ENCODE measurements around the gene PDCD10. TPM values are rescaled to one million over a fixed set of nuclear protein-coding genes. Genes with fewer than 3 reads are reported as not detected.
A peak's percentile ranks its signal among the peaks of the same experiment; 100 is the strongest.

PDCD10 gene
- total and polyA plus RNA-seq, 11 donors = 12.6 to 72.4 (median 41.1) TPM

DNA sequence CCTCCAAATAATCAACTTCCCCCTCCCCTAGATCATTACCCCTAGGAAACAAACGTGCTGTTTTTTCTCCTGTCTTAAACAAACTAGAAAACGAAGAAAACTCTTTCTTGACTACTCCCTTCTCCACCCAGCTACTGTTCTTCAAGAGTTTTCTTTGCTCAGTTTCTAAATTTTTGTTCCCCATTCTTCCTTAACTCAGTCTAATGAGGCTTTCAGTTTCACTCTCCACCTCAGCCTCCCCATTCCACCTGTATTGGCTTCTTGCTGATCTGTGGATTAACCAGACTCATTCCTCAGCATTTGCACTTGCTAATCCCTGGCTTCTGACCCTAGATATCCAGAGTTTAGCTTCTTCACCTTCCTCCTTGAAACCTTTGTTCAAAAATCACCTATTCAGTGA lies 27.6 kb upstream of the PDCD10 start:
- ATAC-seq (no peak), DNase-seq (no peak)
- H3K4me1 ChIP-seq = no peaks in the 10 kb centered on the region
- H3K27me3 ChIP-seq = no peaks in the 10 kb centered on the region
- H3K4me3 ChIP-seq = no peak overlapping the region
- WGBS, 4 donors = 47 to 64% (median 62%) methylated on average over 2 of the region's 2 CpGs
- intact Hi-C loops (cut with DNase I) = no loop called here
- H3K36me3 ChIP-seq = no peaks in the 10 kb centered on the region
- no peak overlapping the region for H3K27ac ChIP-seq
- TF ChIP-seq, protein P1, sequence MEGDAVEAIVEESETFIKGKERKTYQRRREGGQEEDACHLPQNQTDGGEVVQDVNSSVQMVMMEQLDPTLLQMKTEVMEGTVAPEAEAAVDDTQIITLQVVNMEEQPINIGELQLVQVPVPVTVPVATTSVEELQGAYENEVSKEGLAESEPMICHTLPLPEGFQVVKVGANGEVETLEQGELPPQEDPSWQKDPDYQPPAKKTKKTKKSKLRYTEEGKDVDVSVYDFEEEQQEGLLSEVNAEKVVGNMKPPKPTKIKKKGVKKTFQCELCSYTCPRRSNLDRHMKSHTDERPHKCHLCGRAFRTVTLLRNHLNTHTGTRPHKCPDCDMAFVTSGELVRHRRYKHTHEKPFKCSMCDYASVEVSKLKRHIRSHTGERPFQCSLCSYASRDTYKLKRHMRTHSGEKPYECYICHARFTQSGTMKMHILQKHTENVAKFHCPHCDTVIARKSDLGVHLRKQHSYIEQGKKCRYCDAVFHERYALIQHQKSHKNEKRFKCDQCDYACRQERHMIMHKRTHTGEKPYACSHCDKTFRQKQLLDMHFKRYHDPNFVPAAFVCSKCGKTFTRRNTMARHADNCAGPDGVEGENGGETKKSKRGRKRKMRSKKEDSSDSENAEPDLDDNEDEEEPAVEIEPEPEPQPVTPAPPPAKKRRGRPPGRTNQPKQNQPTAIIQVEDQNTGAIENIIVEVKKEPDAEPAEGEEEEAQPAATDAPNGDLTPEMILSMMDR (IDR thresholded peaks at IDR 0.05) = no peak
- TF ChIP-seq POLR2A (IDR thresholded peaks at IDR 0.05) = no peak
- peaks cover 0 to 10% (median 0%) of the 10 kb centered on the region in 12 donors for H3K9me3 ChIP-seq

- intact Hi-C loops (cut with DNase I) = no loop called here
- no peak for ATAC-seq
- Histone ChIP-seq H3K4me3 (no peak overlapping the region), H3K27ac (no peak overlapping the region), H3K27me3 (no peaks in the 10 kb centered on the region), H3K4me1 (no peaks in the 10 kb centered on the region), H3K9me3 (peaks cover 0 to 4% (median 0%) of the 10 kb centered on the region in 12 donors), H3K36me3 (no peaks in the 10 kb centered on the region)
- no peak for TF ChIP-seq POLR2A (IDR thresholded peaks at IDR 0.05)
- TF ChIP-seq, protein P1 (IDR thresholded peaks at IDR 0.05) = no peak
- no peak for DNase-seq
- WGBS, 4 donors = 79 to 89% (median 82%) methylated on average over 1 of the region's 1 CpG
These were observed 26.6 kb upstream of the PDCD10 start for GRCh38 chr3:167761302-167761701.

DNA sequence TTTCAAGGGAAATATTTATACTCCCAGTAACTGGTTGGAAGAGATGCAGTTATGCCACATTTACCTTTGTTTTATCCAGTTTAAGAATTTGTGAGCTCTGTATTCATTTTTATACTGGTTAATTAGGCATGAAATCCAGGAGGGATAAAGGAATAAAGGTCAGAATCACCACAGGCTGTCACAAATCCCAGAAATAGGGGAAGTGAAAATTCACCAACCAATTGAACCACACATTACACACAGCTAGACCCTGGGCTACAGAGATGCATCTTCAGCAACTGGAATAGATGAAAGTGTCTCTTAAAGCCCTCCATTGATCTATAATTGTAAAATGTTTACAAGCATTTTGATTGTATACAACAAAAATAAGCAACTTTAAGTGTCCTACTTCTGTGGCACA lies 19.4 kb upstream of the PDCD10 start:
- Histone ChIP-seq H3K36me3 (no peaks in the 10 kb centered on the region), H3K27ac (no peak overlapping the region), H3K9me3 (no peaks in the 10 kb centered on the region), H3K27me3 (no peaks in the 10 kb centered on the region), H3K4me3 (no peak overlapping the region), H3K4me1 (peaks cover 0 to 13% (median 3%) of the 10 kb centered on the region in 12 donors)
- intact Hi-C loops (cut with DNase I) = loop anchor here in 1 of 10 donors (10.0 kb wide), 1 partner anchor 61 kb away; no protein-coding TSS in a partner anchor
- DNase-seq = no peak
- TF ChIP-seq, protein P1 (IDR thresholded peaks at IDR 0.05) = no peak
- no peak for TF ChIP-seq POLR2A (IDR thresholded peaks at IDR 0.05)
- no peak for ATAC-seq

- Histone ChIP-seq H3K27ac (peak overlapping the region in 1 of 12 donors; percentile 11), H3K4me1 (peaks cover 0 to 13% (median 3%) of the 10 kb centered on the region in 12 donors), H3K27me3 (no peaks in the 10 kb centered on the region), H3K4me3 (peak overlapping the region in 4 of 12 donors; percentile 3 to 8 (median 6)), H3K36me3 (no peaks in the 10 kb centered on the region), H3K9me3 (no peaks in the 10 kb centered on the region)
- ATAC-seq = peak; percentile 61 to 87 (median 82)
- 27 to 35% (median 32%) methylated on average over 3 of the region's 3 CpGs for WGBS, 4 donors
- TF ChIP-seq, protein P1 (IDR thresholded peaks at IDR 0.05) = no peak
- TF ChIP-seq POLR2A (IDR thresholded peaks at IDR 0.05) = no peak
- no peak for DNase-seq
- intact Hi-C loops (cut with DNase I) = loop anchor here in 1 of 10 donors (10.0 kb wide), 1 partner anchor 64 kb away; no protein-coding TSS in a partner anchor
These were observed 15.7 kb upstream of the PDCD10 start for GRCh38 chr3:167750272-167750971.
